Activated gamma-delta T cell (primary cell): ENCODE data around the gene WNT11.
"Not testable (repeated sequence)": the region's sequence is repeated elsewhere in the genome, so short reads cannot be mapped to it uniquely, and the experiment has no call there.

Source experiments
- DNase-seq: peaks from one replicate; lab custom pipeline; 2025; lab: John Stamatoyannopoulos, UW

The WNT11 gene

GRCh38 chr11:76201672-76202412, 4.5 kb downstream of the WNT11 start:
- no peak for DNase-seq

GRCh38 chr11:76201056-76201455, 5.2 kb downstream of the WNT11 start:
- DNase-seq, result no peak

DNA sequence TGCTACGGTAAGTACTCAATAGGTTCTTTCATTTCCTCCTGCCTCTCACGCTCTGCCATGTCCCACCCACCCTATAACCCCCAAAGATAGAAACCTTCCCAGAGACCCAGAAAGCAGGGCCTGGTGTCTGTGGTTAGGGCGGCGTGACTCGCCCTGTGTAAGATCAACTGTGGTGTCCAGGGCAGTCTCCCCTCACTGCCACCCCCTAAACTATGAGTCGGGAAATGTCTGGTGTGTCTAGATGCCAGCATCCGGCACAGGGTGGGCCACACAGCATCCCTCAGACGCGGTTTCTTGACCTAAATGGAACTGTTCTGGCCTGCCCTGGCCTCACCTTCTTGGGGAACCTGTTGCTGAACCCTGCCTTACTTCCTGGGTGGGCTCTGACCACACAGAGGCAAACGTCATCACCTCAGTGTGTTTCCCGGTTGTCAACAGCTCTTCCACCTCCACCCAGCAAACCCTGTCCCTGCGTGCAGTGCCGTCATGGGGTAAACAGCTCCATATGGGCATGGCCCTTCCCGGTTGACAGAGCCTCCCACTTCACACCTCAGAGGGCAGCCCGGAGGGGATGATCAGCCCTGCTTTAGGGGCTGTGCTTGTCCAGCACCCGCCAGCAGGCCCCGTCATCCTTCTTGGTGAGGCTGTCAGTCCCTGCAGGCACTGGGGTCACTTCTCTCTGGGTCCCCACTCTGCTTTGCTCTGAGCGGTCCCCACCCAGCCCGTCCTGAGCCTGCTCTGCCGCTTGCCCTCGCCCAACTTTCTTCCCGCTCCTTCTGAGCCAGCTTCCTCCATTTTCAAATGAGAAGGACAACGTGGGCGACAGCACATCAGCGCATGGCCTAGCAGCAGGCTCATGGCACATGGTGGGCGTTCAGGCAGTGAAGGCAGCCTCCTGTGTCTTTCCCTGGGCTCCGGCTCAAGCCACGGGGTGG, 6.0 kb downstream of the WNT11 start:
- DNase-seq, result no peak

DNA sequence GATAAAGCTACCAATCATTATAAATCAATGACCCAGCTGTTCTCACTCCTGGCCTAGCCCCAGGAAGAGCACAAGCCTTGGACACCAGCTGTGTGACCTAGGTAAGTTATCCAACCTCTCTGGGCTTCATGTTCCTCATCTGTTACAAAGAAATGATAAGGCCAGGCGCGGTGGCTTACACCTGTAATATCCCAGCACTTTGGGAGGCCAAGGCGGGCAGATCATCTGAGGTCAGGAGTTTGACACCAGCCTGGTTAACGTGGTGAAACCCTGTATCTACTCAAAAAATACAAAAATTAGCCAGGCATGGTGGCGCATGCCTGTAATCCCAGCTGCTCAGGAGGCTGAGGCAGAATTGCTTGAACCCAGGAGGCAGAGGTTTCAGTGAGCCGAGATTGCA, 7.6 kb downstream of the WNT11 start:
- not testable (repeated sequence) for DNase-seq

DNA sequence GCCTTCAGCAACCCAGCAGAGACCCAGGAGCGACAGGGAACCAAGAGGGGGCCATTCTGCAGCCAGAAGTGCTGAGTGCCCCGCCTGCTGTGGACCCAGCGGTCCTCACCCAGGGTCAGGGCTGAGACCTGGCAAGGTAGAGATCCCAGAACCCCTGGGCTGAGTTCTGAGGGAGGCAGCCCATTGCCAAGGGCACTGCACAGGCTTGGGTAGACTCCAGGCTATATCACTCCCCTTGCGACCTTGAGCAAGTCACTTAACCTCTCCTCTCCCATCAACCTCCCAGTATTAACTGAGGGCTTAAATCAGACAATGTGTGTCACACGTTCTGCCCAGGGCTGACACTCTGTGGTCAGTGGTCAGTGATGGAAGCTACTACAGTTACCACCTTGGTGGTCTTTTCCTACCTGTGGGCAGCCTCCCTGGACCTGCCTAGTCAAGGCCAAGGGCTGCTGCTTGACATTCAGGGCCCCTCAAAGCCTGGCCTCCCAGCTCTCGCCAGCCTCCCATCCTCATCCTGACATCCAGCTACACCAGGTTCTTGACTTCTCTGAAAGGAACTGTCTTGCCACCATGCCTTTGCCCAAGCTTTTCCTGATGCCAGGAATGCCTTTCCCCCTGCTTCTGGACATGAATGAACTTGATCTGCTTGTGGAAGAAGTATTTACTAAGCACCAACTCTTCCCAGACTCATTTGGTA, 8.2 kb downstream of the WNT11 start:
- DNase-seq, result no peak

GRCh38 chr11:76197332-76197731, 9.0 kb downstream of the WNT11 start:
- DNase-seq, result no peak

DNA sequence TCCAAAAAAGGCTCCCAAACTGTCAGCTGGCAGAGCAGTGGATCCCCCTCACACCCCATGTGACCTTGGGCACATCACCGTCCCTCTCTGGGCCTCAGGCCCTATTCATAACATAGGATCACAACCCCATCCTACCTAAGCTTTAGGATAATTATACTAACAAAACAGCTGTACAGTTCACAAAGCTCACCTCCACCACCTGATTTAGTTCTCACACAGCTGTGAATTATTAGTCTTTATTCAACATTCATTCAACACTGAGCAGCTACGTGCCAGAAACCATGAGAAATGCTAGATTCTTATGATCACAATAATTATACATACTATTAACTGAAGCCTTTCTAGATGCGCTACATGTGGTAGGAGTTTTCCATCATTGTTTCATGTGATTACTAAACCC, 9.5 kb downstream of the WNT11 start:
- no peak for DNase-seq

- DNase-seq, result no peak
These were observed 11.2 kb downstream of the WNT11 start for GRCh38 chr11:76194872-76195668.

DNA sequence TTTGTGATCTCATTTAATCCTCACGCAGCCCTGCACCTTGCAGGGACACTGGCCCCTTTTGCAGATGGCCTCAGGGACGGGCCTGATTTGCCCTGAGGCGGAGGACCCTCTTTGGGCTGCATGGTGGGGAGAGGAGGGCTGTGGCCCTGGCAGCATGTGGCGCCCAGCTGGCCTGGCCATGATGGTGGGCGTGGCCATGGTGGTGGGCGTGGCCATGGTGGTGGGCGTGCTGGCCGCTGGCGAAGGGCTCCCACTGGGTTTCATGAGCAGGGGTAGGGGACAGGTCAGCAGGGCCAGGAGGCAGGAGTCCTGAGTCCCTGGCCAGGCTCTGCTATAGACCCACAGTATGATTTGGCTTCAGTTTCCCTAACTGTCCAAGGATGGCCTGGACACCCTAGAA, 13.1 kb downstream of the WNT11 start:
- DNase-seq, result no peak

DNA sequence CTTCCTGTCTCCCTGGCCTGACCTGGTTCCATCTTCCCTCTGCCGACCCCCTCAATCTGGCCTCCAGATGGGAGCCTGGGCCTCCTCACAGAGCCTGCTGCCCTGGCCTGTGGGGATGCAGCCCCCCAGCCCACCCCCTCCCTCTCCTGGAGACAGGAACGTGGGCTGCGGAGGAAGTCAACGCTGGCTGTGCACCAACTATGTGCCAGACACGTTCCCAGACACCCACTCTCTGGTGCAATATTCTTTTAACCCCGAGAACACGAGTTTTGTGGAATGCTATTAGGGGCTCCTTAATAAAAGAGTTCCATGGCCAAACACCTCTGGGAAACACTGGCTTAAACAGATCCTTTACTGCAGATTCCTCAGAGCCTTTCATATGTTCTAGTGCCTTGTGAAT, 15.9 kb downstream of the WNT11 start:
- no peak for DNase-seq

DNA sequence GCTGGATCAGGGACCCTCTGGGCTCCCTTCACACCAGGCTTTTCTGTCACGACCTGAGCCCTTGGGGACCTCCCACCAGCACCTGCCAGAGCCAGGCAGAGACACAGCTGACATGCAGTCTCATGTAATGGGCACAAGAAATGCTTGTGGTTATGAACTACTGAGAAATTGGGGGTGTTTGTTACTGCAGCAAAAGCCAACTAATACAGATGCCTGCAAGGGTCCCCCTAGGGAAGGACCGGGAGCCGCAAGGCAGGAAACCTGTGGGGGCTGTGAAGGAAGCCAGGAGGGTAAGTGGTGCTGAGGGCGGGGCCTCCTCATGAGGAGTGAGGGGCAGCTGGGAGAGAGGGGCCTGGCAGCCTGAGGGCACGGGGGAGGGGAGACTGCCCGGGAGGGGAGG, 16.6 kb downstream of the WNT11 start:
- no peak for DNase-seq

- no peak for DNase-seq
These were observed 17.4 kb downstream of the WNT11 start for GRCh38 chr11:76188873-76189272.

GRCh38 chr11:76186776-76187279, 19.5 kb downstream of the WNT11 start:
- DNase-seq, result no peak

- no peak for DNase-seq
These were observed 20.3 kb downstream of the WNT11 start for GRCh38 chr11:76185931-76186401.

DNA sequence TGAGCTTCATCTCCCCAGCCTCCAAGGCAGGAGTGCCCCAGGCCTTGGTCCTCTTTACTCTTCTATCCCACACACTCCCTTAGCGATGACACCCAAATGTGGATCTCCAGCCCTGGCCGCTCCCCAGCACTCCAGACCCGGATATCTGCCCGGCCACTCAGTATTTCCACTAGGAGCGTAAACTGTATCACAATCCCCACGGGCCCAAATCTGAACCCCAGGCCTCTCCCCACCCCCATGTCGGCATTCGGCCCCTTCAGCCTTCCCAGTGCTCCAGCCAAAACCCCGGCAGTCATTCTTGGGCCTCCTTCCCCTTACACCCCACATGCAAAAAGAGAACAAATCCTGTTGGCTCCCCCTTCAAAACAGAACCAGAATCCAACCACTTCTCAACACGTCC, 20.8 kb downstream of the WNT11 start:
- DNase-seq, result no peak

GRCh38 chr11:76184551-76184993, 21.7 kb downstream of the WNT11 start:
- no peak for DNase-seq

GRCh38 chr11:76181371-76181770, 24.9 kb downstream of the WNT11 start:
- no peak for DNase-seq

- no peak for DNase-seq
These were observed 27.2 kb downstream of the WNT11 start for GRCh38 chr11:76179147-76179546.

- no peak for DNase-seq
These were observed 29.0 kb downstream of the WNT11 start for GRCh38 chr11:76177250-76177686.

- no peak for DNase-seq
These were observed 29.8 kb downstream of the WNT11 start for GRCh38 chr11:76176463-76176862.

- no peak for DNase-seq
These were observed 30.5 kb downstream of the WNT11 start for GRCh38 chr11:76175783-76176182.
